ENCODE data around the gene PSME4.

Gene PSME4

GRCh38 chr2:53994818-53995808 lies 24.3 kb upstream of the PSME4 start:
- Histone ChIP-seq H4K20me1 (ENCODE audit: insufficient read depth, low read length) (no peaks in the 10 kb centered on the region), H3K9me3 (ENCODE audit: insufficient read depth, low read length, severe bottlenecking) (no peaks in the 10 kb centered on the region), H3K27me3 (ENCODE audit: insufficient read depth, low read length, poor library complexity) (no peaks in the 10 kb centered on the region), H3K27ac (ENCODE audit: low read length) (peak overlapping the region; percentile 62), H3K36me3 (ENCODE audit: insufficient read depth, low read length) (no peaks in the 10 kb centered on the region), H2AFZ (ENCODE audit: low read depth, low read length) (no peak overlapping the region), H3K9ac (ENCODE audit: low read depth, low read length) (no peak overlapping the region), H3K4me3 (ENCODE audit: low read depth in 1 of 2, low read length in 2 of 2) (no peak overlapping the region), H3K4me2 (ENCODE audit: insufficient read depth, low read length) (0 out of 2 replicates have a peak overlapping the region, but pooled peaks have one; percentile 7), H3K79me2 (ENCODE audit: insufficient read depth, low read length) (no peaks in the 10 kb centered on the region), H3K4me1 (ENCODE audit: insufficient read depth, low read length) (no peaks in the 10 kb centered on the region)
- no peak for TF ChIP-seq EZH2 (IDR thresholded peaks at IDR 0.05; ENCODE audit: borderline replicate concordance, low read depth, low read length, severe bottlenecking)
- TF ChIP-seq, protein P1, sequence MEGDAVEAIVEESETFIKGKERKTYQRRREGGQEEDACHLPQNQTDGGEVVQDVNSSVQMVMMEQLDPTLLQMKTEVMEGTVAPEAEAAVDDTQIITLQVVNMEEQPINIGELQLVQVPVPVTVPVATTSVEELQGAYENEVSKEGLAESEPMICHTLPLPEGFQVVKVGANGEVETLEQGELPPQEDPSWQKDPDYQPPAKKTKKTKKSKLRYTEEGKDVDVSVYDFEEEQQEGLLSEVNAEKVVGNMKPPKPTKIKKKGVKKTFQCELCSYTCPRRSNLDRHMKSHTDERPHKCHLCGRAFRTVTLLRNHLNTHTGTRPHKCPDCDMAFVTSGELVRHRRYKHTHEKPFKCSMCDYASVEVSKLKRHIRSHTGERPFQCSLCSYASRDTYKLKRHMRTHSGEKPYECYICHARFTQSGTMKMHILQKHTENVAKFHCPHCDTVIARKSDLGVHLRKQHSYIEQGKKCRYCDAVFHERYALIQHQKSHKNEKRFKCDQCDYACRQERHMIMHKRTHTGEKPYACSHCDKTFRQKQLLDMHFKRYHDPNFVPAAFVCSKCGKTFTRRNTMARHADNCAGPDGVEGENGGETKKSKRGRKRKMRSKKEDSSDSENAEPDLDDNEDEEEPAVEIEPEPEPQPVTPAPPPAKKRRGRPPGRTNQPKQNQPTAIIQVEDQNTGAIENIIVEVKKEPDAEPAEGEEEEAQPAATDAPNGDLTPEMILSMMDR (IDR thresholded peaks at IDR 0.05; ENCODE audit: borderline replicate concordance, extremely low read depth, low read length, poor library complexity, severe bottlenecking), result no peak
- ATAC-seq (ENCODE audit: insufficient read depth, low read depth), result peak; percentile 92
- DNase-seq, result no peak

DNA sequence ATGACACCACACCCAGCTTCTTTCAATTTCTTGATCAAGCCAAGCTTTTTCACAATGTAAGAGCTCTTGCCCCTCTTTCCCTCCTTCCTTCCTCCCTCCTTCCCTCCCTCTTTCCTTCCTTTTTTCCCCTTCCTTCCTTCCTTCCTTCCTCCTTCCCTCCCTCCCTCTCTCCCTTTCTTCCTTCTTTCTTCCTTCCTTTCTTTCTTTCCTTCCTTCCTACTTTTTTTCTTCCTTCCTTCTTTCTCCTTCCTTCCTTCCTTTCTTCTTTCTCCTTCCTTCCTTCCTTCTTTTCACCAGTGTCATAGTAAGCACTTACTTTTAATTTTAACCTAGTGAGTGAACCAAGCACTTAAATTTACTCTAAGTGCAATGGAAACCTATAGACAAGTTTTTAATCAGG lies 21.2 kb upstream of the PSME4 start:
- TF ChIP-seq, protein P1 (IDR thresholded peaks at IDR 0.05; ENCODE audit: borderline replicate concordance, extremely low read depth, low read length, poor library complexity, severe bottlenecking), result no peak
- no peak for TF ChIP-seq EZH2 (IDR thresholded peaks at IDR 0.05; ENCODE audit: borderline replicate concordance, low read depth, low read length, severe bottlenecking)

GRCh38 chr2:53989210-53989862 lies 18.5 kb upstream of the PSME4 start:
- ATAC-seq (ENCODE audit: insufficient read depth, low read depth) (no peak), DNase-seq (no peak)
- Histone ChIP-seq H3K9me3 (ENCODE audit: insufficient read depth, low read length, severe bottlenecking) (no peaks in the 10 kb centered on the region), H3K4me3 (ENCODE audit: low read depth in 1 of 2, low read length in 2 of 2) (no peak overlapping the region), H3K27me3 (ENCODE audit: insufficient read depth, low read length, poor library complexity) (no peaks in the 10 kb centered on the region), H3K9ac (ENCODE audit: low read depth, low read length) (no peak overlapping the region), H3K27ac (ENCODE audit: low read length) (no peak overlapping the region), H3K79me2 (ENCODE audit: insufficient read depth, low read length) (no peaks in the 10 kb centered on the region), H3K36me3 (ENCODE audit: insufficient read depth, low read length) (no peaks in the 10 kb centered on the region), H4K20me1 (ENCODE audit: insufficient read depth, low read length) (no peaks in the 10 kb centered on the region), H3K4me2 (ENCODE audit: insufficient read depth, low read length) (no peak overlapping the region), H3K4me1 (ENCODE audit: insufficient read depth, low read length) (no peaks in the 10 kb centered on the region), H2AFZ (ENCODE audit: low read depth, low read length) (no peak overlapping the region)
- no peak for TF ChIP-seq EZH2 (IDR thresholded peaks at IDR 0.05; ENCODE audit: borderline replicate concordance, low read depth, low read length, severe bottlenecking)
- TF ChIP-seq, protein P1 (IDR thresholded peaks at IDR 0.05; ENCODE audit: borderline replicate concordance, extremely low read depth, low read length, poor library complexity, severe bottlenecking), result no peak

More for the DNA sequence above, 21.2 kb upstream of the PSME4 start:
- Histone ChIP-seq H3K9ac (ENCODE audit: low read depth, low read length) (no peak overlapping the region), H3K27ac (ENCODE audit: low read length) (no peak overlapping the region), H3K36me3 (ENCODE audit: insufficient read depth, low read length) (no peaks in the 10 kb centered on the region), H2AFZ (ENCODE audit: low read depth, low read length) (no peak overlapping the region), H3K9me3 (ENCODE audit: insufficient read depth, low read length, severe bottlenecking) (no peaks in the 10 kb centered on the region), H3K79me2 (ENCODE audit: insufficient read depth, low read length) (no peaks in the 10 kb centered on the region), H3K4me1 (ENCODE audit: insufficient read depth, low read length) (no peaks in the 10 kb centered on the region), H3K4me3 (ENCODE audit: low read depth in 1 of 2, low read length in 2 of 2) (no peak overlapping the region), H3K27me3 (ENCODE audit: insufficient read depth, low read length, poor library complexity) (no peaks in the 10 kb centered on the region), H4K20me1 (ENCODE audit: insufficient read depth, low read length) (no peaks in the 10 kb centered on the region), H3K4me2 (ENCODE audit: insufficient read depth, low read length) (no peak overlapping the region)
- DNase-seq, result no peak
- ATAC-seq (ENCODE audit: insufficient read depth, low read depth), result no peak

All from DND-41 (cell line).